Kidney epithelial cell (primary cell): Measurements from ENCODE around the gene MISP. TPM values are rescaled to one million over a fixed set of nuclear protein-coding genes. Genes with fewer than 3 reads are reported as not detected.

Experiments
- DNase-seq: peaks from one replicate; pipeline ENCODE4 v3.0.0-alpha.2; 2010; ENCODE audit warnings: low read depth
- H3K27me3 ChIP-seq: 2 replicates; pipeline ENCODE4 v1.6.0; 2011; ENCODE audit warnings: low read length; ENCODE audit not compliant: control insufficient read depth, insufficient read depth
- H3K36me3 ChIP-seq: 2 replicates; pipeline ENCODE4 v1.5.1; 2011; ENCODE audit warnings: low read length; ENCODE audit not compliant: control insufficient read depth, insufficient read depth
- H3K4me3 ChIP-seq: 2 replicates; pipeline ENCODE4 v1.5.1; 2011; ENCODE audit warnings: low read depth, mild to moderate bottlenecking, control low read depth, low read length
- total RNA-seq: library from RNA; depleted of rRNA; stranded (reverse); fragments of >200 nt; gene quantifications from 2 replicates; pipeline ENCODE4 v1.2.3, GENCODE V29; 2015
- TF ChIP-seq, protein P1 (sequence below): IDR thresholded peaks from 2 replicates; pipeline ENCODE4 v1.5.1; 2011; ENCODE audit warnings: mild to moderate bottlenecking, moderate library complexity, low read length, control low read depth, inconsistent platforms; ENCODE audit not compliant: insufficient read depth, poor library complexity, severe bottlenecking

MISP gene
- total RNA-seq, 1 donor from 2014 or later = 45.6 TPM

DNA sequence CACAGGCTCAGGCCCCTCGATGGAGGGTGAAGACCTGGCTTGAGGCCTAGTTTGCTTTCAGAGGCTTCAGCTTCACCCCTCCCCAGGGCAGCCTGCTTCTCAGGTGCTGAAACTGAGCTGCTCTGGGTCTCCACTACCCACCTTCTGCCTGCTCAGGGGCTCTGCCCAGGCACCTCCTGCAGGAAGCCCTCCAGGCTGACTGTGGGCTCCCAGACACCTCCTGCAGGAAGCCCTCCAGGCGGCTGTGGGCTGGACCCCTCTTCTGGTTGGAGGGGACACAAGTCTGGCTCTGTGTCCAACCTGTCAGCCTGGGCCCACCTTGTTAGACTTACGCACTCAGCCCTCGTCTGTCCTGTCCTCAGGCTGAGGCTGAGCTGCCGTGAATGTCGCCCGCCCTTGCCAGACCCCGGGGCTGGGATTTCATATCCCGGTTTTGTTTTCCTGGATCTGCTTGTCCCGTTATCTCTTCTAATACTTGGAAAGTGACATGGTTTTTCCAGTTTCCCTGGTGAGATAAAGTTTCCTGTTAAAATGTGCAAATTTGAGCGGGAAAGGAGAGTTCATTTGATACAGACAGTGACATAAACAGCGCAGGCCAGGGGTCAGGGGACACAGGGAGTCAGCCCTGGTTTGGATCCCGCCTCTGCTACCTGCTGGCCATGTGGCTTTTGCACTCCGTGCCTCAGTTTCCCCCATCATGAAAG is 20.8 kb upstream of the MISP start:
- TF ChIP-seq, protein P1, sequence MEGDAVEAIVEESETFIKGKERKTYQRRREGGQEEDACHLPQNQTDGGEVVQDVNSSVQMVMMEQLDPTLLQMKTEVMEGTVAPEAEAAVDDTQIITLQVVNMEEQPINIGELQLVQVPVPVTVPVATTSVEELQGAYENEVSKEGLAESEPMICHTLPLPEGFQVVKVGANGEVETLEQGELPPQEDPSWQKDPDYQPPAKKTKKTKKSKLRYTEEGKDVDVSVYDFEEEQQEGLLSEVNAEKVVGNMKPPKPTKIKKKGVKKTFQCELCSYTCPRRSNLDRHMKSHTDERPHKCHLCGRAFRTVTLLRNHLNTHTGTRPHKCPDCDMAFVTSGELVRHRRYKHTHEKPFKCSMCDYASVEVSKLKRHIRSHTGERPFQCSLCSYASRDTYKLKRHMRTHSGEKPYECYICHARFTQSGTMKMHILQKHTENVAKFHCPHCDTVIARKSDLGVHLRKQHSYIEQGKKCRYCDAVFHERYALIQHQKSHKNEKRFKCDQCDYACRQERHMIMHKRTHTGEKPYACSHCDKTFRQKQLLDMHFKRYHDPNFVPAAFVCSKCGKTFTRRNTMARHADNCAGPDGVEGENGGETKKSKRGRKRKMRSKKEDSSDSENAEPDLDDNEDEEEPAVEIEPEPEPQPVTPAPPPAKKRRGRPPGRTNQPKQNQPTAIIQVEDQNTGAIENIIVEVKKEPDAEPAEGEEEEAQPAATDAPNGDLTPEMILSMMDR = no peak
- no peak overlapping the region for H3K4me3 ChIP-seq
- no peak for DNase-seq

GRCh38 chr19:731000-731399 is 19.9 kb upstream of the MISP start:
- H3K27me3 ChIP-seq = no peaks in the 10 kb centered on the region
- H3K36me3 ChIP-seq = peaks cover 1% of the 10 kb centered on the region
- H3K4me3 ChIP-seq = no peak overlapping the region
- TF ChIP-seq, protein P1 = no peak
- no peak for DNase-seq

More for the DNA sequence above, 20.8 kb upstream of the MISP start:
- H3K27me3 ChIP-seq = no peaks in the 10 kb centered on the region
- peaks cover 1% of the 10 kb centered on the region for H3K36me3 ChIP-seq

DNA sequence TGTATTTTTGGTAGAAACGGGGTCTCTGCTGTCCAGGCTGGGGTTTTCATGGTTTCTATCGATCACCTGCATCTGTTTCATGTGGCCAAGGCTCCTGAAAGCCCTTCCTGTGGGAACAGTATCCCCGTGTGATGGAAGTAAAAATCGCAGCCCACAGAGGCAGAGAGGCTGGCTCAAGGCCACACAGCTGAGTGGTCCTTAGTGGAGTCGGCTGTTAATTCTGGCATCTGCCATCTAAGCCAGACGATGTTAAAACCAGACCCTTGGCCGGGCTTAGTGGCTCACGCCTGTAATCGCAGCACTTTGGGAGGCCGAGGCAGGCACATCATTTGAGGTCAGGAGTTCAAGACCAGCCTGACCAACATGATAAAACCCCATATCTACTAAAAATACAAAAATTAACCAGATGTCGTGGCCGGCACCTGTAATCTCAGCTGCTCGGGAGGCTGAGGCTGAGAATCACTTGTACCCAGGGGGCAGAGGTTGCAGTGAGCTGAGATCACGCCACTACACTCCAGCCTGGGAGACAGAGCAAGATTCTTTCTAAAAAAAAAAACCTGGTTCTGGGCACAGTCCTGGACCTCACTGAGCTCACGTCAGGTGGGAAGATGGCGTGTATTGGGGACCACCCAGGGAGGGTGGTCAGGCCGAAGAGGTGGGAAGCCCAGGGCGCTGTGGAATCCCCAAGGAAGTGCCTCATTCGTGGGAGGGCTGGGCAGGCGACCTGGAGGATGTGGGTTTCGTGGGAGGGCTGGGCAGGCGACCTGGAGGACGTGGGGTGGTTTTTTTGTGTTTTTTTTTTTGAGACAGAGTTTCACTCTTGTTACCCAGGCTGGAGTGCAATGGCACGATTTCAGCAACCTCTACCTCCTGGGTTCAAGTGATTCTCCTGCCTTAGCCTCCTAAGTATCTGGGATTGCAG is 18.5 kb upstream of the MISP start:
- Histone ChIP-seq H3K36me3 (peaks cover 1% of the 10 kb centered on the region), H3K4me3 (no peak overlapping the region), H3K27me3 (no peaks in the 10 kb centered on the region)
- DNase-seq = no peak
- TF ChIP-seq, protein P1 = no peak

- no peaks in the 10 kb centered on the region for H3K27me3 ChIP-seq
- TF ChIP-seq, protein P1 = no peak
- H3K36me3 ChIP-seq = peaks cover 1% of the 10 kb centered on the region
- H3K4me3 ChIP-seq = no peak overlapping the region
- DNase-seq = no peak
Observed at GRCh38 chr19:734716-735115, 16.2 kb upstream of the MISP start.

DNA sequence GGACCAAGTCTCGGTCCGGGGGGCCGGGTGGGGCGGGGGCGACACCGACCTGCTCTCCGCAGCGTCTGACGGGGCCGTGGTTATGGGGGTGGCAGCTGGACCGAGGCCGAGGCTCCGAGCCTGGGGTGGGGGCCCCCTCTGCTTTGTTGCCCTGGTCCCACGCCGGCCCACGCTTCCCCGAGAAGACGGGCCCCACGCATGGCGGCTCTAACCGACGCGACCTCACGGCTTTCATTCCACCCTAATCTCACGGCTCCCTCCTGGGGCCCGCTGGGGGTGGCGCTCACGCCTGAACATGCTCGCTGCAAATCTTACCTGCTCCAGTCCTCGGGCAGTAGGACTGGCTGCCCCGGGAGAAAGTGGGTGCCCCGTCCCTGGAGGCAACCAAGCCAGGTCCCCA is 14.8 kb upstream of the MISP start:
- Histone ChIP-seq H3K27me3 (no peaks in the 10 kb centered on the region), H3K4me3 (no peak overlapping the region), H3K36me3 (no peaks in the 10 kb centered on the region)
- TF ChIP-seq, protein P1 = no peak
- no peak for DNase-seq
